C4-2B (cell line): ENCODE measurements around the gene C1orf50.

Source experiments
- ZFX ChIP-seq: fragments of 450-650 bp; IDR thresholded peaks from 2 replicates; pipeline ENCODE4 v1.6.1; 2017
- TF ChIP-seq, protein P1 (sequence below): fragments of 450-650 bp; conservative IDR thresholded peaks from 2 replicates; pipeline ENCODE4 v1.5.1; 2017; ENCODE audit warnings: mild to moderate bottlenecking

- TF ChIP-seq, protein P1, sequence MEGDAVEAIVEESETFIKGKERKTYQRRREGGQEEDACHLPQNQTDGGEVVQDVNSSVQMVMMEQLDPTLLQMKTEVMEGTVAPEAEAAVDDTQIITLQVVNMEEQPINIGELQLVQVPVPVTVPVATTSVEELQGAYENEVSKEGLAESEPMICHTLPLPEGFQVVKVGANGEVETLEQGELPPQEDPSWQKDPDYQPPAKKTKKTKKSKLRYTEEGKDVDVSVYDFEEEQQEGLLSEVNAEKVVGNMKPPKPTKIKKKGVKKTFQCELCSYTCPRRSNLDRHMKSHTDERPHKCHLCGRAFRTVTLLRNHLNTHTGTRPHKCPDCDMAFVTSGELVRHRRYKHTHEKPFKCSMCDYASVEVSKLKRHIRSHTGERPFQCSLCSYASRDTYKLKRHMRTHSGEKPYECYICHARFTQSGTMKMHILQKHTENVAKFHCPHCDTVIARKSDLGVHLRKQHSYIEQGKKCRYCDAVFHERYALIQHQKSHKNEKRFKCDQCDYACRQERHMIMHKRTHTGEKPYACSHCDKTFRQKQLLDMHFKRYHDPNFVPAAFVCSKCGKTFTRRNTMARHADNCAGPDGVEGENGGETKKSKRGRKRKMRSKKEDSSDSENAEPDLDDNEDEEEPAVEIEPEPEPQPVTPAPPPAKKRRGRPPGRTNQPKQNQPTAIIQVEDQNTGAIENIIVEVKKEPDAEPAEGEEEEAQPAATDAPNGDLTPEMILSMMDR = no peak
- TF ChIP-seq ZFX = no peak
Observed at GRCh38 chr1:42735056-42735455, 32.0 kb upstream of the C1orf50 start.
